HL-60 (cell line): ENCODE data around the gene TRIM3.

Experiments
- CTCF ChIP-seq: IDR thresholded peaks from one replicate; pipeline ENCODE4 v1.5.1; 2011; ENCODE audit warnings: low read length, control low read depth, inconsistent platforms; ENCODE audit not compliant: insufficient read depth
- POLR2AphosphoS5 ChIP-seq: IDR thresholded peaks from 2 replicates; pipeline ENCODE4 v1.6.1; 2012; ENCODE audit warnings: low read depth

- TF ChIP-seq CTCF = no peak
- TF ChIP-seq POLR2AphosphoS5 = no peak
These were observed 72.3 kb downstream of the TRIM3 start for GRCh38 chr11:6401464-6401863.
